Activated naive CD4-positive, alpha-beta T cell treated with anti-CD3 and anti-CD28 coated beads, Interleukin-2, amount 10 ng/mL, durations not matched to agents 7 days and 5 days (primary cell): ENCODE data around the gene LRP4.
A peak's percentile ranks its signal among the peaks of the same experiment; 100 is the strongest.
"Not testable (repeated sequence)": the region's sequence is repeated elsewhere in the genome, so short reads cannot be mapped to it uniquely, and the experiment has no call there.

Experiments
- CTCF ChIA-PET: fragments of 350-600 bp; sonication (Branson Sonifier 250); formaldehyde crosslinking; loops from one replicate; lab custom pipeline; 2021; ENCODE audit warnings: antibody characterized with exemption; lab: Charles Lee
- DNase-seq: peaks from one replicate; pipeline ENCODE4 v3.0.0-alpha.2; 2020
- H3K27ac Mint-ChIP-seq: one replicate; pipeline ENCODE4 v1.8.0; 2021; ENCODE audit warnings: mild to moderate bottlenecking, moderate library complexity, mixed read lengths
- H3K27me3 Mint-ChIP-seq: one replicate; pipeline ENCODE4 v1.8.0; 2021; ENCODE audit warnings: mild to moderate bottlenecking, mixed read lengths
- H3K36me3 Mint-ChIP-seq: one replicate; pipeline ENCODE4 v1.8.0; 2021; ENCODE audit warnings: mixed read lengths
- H3K4me1 Mint-ChIP-seq: one replicate; pipeline ENCODE4 v1.8.0; 2021; ENCODE audit warnings: mixed read lengths
- H3K4me3 Mint-ChIP-seq: one replicate; pipeline ENCODE4 v1.8.0; 2021; ENCODE audit warnings: mild to moderate bottlenecking, moderate library complexity, mixed read lengths
- H3K9me3 Mint-ChIP-seq: one replicate; pipeline ENCODE4 v1.8.0; 2021; ENCODE audit warnings: mixed read lengths

LRP4 gene

GRCh38 chr11:46944356-46945075 lies 26.2 kb upstream of the LRP4 start:
- H3K27ac Mint-ChIP-seq = no peak overlapping the region
- H3K27me3 Mint-ChIP-seq = no peaks in the 10 kb centered on the region
- no peaks in the 10 kb centered on the region for H3K36me3 Mint-ChIP-seq
- no peak overlapping the region for H3K4me3 Mint-ChIP-seq
- no peaks in the 10 kb centered on the region for H3K4me1 Mint-ChIP-seq
- CTCF ChIA-PET = no interaction called here
- H3K9me3 Mint-ChIP-seq = no peaks in the 10 kb centered on the region
- DNase-seq = no peak

DNA sequence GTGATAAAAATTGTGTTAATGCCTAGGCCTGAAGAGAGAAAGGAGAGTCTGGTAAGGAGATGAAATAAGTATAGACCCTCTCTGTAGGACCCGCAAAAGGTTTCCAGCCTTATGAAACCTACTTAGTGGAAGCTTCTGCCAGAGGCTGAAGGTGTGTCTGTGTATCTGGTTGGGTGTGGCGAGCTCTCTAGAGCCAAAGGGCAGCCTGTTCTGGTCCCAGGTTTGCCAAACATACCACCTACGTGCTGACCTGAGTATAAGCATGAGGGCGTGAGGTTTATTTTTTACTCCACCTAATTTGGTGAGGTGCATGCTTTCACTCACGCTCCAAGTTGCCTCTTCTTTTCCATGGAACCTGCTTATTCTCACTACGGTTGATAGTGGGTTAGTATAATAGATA lies 23.8 kb upstream of the LRP4 start:
- Mint-ChIP-seq H3K27ac (no peak overlapping the region), H3K9me3 (no peaks in the 10 kb centered on the region), H3K27me3 (no peaks in the 10 kb centered on the region), H3K4me3 (no peak overlapping the region), H3K36me3 (no peaks in the 10 kb centered on the region), H3K4me1 (peaks cover 4% of the 10 kb centered on the region)
- CTCF ChIA-PET = no interaction called here
- no peak for DNase-seq

- H3K27me3 Mint-ChIP-seq = peaks cover 9% of the 10 kb centered on the region
- peak within 1 kb of the TSS; percentile 96 for H3K4me3 Mint-ChIP-seq
- CTCF ChIA-PET = no interaction called here
- no peaks in the 10 kb centered on the region for H3K9me3 Mint-ChIP-seq
- H3K27ac Mint-ChIP-seq = peak within 1 kb of the TSS; percentile 66
- H3K36me3 Mint-ChIP-seq = peaks cover 2% of the 10 kb centered on the region
- peak; percentile 96 for DNase-seq
- peaks cover 19% of the 10 kb centered on the region for H3K4me1 Mint-ChIP-seq
These were observed 18.1 kb upstream of the LRP4 start, which contains the start of gene CSTPP1 for GRCh38 chr11:46936138-46937110. TSS of gene CSTPP1 (plus strand) at chr11:46936761. CDS start at chr11:46936806, 45 bp downstream.

- DNase-seq = no peak
- CTCF ChIA-PET = interaction anchor here (1.4 kb wide), 1 partner anchor 10 kb away, joined by 3 read pairs; no protein-coding TSS in a partner anchor
- Mint-ChIP-seq H3K27ac (no peak overlapping the region), H3K9me3 (no peaks in the 10 kb centered on the region), H3K27me3 (peaks cover 49% of the 10 kb centered on the region), H3K4me1 (no peaks in the 10 kb centered on the region), H3K36me3 (no peaks in the 10 kb centered on the region), H3K4me3 (no peak overlapping the region)
These were observed 11.7 kb upstream of the LRP4 start for GRCh38 chr11:46930089-46930488.

DNA sequence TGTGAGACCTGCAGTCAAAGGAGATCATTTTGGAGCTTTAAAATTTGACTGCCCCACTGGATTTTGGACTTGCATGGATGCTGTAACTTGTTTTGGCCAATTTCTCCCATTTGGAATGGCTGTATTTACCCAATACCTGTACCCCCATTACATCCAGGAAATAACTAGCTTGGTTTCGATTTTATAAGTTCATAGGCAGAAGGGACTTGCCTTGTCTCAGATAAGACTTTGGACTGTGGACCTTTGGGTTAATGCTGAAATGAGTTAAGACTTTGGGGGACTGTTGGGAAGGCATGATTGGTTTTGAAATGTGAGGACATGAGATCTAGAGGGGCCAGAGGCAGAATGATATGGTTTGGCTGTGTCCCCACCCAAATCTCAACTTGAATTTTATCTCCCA lies 10.4 kb upstream of the LRP4 start:
- not testable (repeated sequence) for DNase-seq, H3K4me1 Mint-ChIP-seq, H3K9me3 Mint-ChIP-seq, H3K4me3 Mint-ChIP-seq, H3K27ac Mint-ChIP-seq, H3K36me3 Mint-ChIP-seq
- H3K27me3 Mint-ChIP-seq = peaks cover 55% of the 10 kb centered on the region
- CTCF ChIA-PET = interaction anchor here (0.6 to 1.0 kb wide), 3 partner anchors 224 to 735 kb away, joined by 3 read pairs; no protein-coding TSS in a partner anchor

- H3K27me3 Mint-ChIP-seq = peaks cover 52% of the 10 kb centered on the region
- H3K4me3 Mint-ChIP-seq, H3K36me3 Mint-ChIP-seq, H3K4me1 Mint-ChIP-seq, H3K9me3 Mint-ChIP-seq, CTCF ChIA-PET, H3K27ac Mint-ChIP-seq, DNase-seq: not testable (repeated sequence)
These were observed 9.6 kb upstream of the LRP4 start for GRCh38 chr11:46927928-46928327.

DNA sequence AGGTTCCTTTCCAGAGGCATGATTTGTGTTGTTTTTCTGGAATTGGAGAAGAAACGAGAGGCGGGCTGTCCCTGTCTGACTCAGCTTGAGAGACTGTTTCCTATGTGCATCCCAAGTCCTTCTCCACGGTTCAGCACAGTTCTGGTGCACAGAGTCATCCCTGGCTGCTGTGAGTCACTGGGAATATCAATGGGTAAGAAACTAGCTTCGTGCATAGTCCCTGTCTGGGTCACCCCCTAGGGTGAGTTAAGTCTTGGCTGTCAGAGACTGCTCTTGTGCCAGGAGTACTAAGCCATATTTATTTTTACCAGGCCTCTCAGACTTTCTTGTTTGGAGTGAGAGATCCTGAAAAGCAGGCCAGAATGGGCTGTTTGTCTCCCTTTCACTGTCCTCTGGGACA lies 2.4 kb upstream of the LRP4 start:
- CTCF ChIA-PET = interaction anchor here (0.9 to 2.7 kb wide), 2 partner anchors 9 to 232 kb away, joined by 3 to 17 read pairs; no protein-coding TSS in a partner anchor
- peaks cover 30% of the 10 kb centered on the region for H3K4me1 Mint-ChIP-seq
- no peak overlapping the region for H3K4me3 Mint-ChIP-seq
- peaks cover 71% of the 10 kb centered on the region for H3K27me3 Mint-ChIP-seq
- H3K27ac Mint-ChIP-seq = no peak overlapping the region
- DNase-seq = no peak
- H3K9me3 Mint-ChIP-seq = no peaks in the 10 kb centered on the region
- H3K36me3 Mint-ChIP-seq = no peaks in the 10 kb centered on the region

- Mint-ChIP-seq H3K9me3 (no peaks in the 10 kb centered on the region), H3K27ac (no peak overlapping the region), H3K4me3 (peak overlapping the region; percentile 52), H3K4me1 (peaks cover 30% of the 10 kb centered on the region), H3K36me3 (no peaks in the 10 kb centered on the region), H3K27me3 (peaks cover 75% of the 10 kb centered on the region)
- CTCF ChIA-PET = interaction anchor here (1.0 to 2.7 kb wide), 5 partner anchors 8 to 242 kb away, joined by 3 to 17 read pairs (median 3); no protein-coding TSS in a partner anchor
- DNase-seq = no peak
These were observed 601 bp upstream of the LRP4 start for GRCh38 chr11:46918788-46919513.

DNA sequence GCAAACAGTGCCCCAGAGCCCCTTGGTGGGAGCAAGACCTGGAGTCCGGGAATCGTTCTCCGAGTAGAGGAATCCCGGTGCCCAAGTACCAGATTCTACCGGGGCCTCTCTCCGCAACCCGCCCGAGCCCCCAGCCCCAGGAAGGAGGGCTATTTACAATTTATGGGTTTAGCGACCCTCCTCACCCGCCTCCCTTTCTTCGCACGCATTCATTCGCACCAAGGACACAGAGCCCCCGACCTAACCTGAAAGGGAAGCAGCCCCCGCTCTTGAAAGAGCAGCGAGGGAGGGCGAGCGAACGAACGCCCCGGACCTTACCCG lies 628 bp downstream of the LRP4 start:
- no peaks in the 10 kb centered on the region for H3K9me3 Mint-ChIP-seq
- H3K4me1 Mint-ChIP-seq = peaks cover 31% of the 10 kb centered on the region
- H3K36me3 Mint-ChIP-seq = no peaks in the 10 kb centered on the region
- CTCF ChIA-PET = interaction anchor here (0.6 to 2.1 kb wide), 3 partner anchors 171 to 529 kb away, joined by 3 to 21 read pairs (median 3); no protein-coding TSS in a partner anchor
- no peak overlapping the region for H3K27ac Mint-ChIP-seq
- peak overlapping the region; percentile 62 for H3K4me3 Mint-ChIP-seq
- DNase-seq = no peak
- H3K27me3 Mint-ChIP-seq = peaks cover 87% of the 10 kb centered on the region

- CTCF ChIA-PET = interaction anchor here (0.6 to 2.1 kb wide), 5 partner anchors 29 to 529 kb away, joined by 3 to 21 read pairs (median 3); no protein-coding TSS in a partner anchor
- Mint-ChIP-seq H3K27ac (no peak overlapping the region), H3K4me3 (peak overlapping the region; percentile 62), H3K27me3 (peaks cover 89% of the 10 kb centered on the region), H3K4me1 (peaks cover 32% of the 10 kb centered on the region), H3K36me3 (no peaks in the 10 kb centered on the region), H3K9me3 (no peaks in the 10 kb centered on the region)
- DNase-seq = no peak
These were observed 1.1 kb downstream of the LRP4 start for GRCh38 chr11:46917109-46917761.

GRCh38 chr11:46916286-46917108 lies 1.9 kb downstream of the LRP4 start:
- CTCF ChIA-PET = interaction anchor here (0.7 to 2.1 kb wide), 4 partner anchors 29 to 242 kb away, joined by 3 to 21 read pairs (median 3); no protein-coding TSS in a partner anchor
- H3K4me1 Mint-ChIP-seq = peaks cover 32% of the 10 kb centered on the region
- H3K36me3 Mint-ChIP-seq = no peaks in the 10 kb centered on the region
- no peaks in the 10 kb centered on the region for H3K9me3 Mint-ChIP-seq
- H3K4me3 Mint-ChIP-seq = peak overlapping the region; percentile 29
- DNase-seq = peak; percentile 24
- peaks cover 95% of the 10 kb centered on the region for H3K27me3 Mint-ChIP-seq
- H3K27ac Mint-ChIP-seq = no peak overlapping the region

DNA sequence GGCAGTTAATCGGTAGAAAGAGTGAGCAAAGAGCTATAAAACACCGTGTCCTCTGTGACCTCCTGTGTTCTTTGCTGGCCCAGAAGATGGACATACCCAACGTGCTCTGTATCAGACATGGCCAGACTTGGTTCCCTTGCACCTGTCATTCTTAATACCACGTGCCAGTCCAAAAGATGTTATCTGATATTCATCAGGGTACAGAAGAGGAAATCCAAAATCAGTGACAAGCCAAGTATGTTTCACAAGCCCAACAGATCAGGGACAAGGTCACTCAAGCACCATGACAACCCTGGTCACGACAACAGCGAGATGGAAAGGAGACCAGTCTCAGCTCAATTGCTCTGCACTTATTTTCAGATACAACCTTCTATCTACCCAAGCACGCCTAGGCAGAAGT lies 3.4 kb downstream of the LRP4 start:
- Mint-ChIP-seq H3K4me1 (peaks cover 31% of the 10 kb centered on the region), H3K4me3 (no peak overlapping the region), H3K27me3 (peaks cover 91% of the 10 kb centered on the region), H3K36me3 (no peaks in the 10 kb centered on the region), H3K9me3 (no peaks in the 10 kb centered on the region), H3K27ac (no peak overlapping the region)
- CTCF ChIA-PET = interaction anchor here (3.7 kb wide), 1 partner anchor 239 kb away, joined by 22 read pairs; no protein-coding TSS in a partner anchor
- DNase-seq = no peak
